Measurements from ENCODE around the gene GHDC. TPM values are rescaled to one million over a fixed set of nuclear protein-coding genes. Genes with fewer than 3 reads are reported as not detected.
"Not testable (repeated sequence)": the region's sequence is repeated elsewhere in the genome, so short reads cannot be mapped to it uniquely, and the experiment has no call there.

GHDC gene
- total RNA-seq, 3 donors from 2014 or later: 21.9 to 22.2 (median 22.0) TPM

DNA sequence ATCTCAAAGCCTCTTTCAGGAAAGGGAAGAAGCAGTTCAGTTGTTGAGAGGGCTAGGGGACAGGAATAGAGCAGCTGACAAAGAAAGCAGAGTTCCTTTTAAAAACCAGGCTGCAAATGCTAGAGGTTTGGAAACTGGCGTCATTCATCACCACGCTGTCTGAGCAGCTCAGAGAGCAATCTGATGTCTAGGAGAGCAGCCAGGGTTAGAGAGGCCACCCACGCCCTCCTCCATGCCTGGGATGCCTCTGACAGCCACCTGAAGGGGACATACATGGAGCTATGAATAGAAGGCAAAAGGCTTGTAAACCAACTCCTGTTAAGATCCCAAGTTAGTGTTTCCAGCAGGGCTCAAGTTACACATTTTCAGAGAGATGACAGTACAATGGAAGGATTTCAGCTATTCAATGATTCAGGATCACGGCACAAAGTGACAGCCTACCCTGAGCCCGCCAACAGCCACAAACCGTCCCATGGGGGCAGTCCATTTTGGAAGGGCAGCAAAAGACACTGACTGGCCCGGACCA lies 51.9 kb downstream of the GHDC start:
- TF ChIP-seq, protein P1, sequence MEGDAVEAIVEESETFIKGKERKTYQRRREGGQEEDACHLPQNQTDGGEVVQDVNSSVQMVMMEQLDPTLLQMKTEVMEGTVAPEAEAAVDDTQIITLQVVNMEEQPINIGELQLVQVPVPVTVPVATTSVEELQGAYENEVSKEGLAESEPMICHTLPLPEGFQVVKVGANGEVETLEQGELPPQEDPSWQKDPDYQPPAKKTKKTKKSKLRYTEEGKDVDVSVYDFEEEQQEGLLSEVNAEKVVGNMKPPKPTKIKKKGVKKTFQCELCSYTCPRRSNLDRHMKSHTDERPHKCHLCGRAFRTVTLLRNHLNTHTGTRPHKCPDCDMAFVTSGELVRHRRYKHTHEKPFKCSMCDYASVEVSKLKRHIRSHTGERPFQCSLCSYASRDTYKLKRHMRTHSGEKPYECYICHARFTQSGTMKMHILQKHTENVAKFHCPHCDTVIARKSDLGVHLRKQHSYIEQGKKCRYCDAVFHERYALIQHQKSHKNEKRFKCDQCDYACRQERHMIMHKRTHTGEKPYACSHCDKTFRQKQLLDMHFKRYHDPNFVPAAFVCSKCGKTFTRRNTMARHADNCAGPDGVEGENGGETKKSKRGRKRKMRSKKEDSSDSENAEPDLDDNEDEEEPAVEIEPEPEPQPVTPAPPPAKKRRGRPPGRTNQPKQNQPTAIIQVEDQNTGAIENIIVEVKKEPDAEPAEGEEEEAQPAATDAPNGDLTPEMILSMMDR (IDR thresholded peaks at IDR 0.05): no peak
- Histone ChIP-seq H3K4me3 (no peak overlapping the region), H3K36me3 (ENCODE audit: low read depth) (no peaks in the 10 kb centered on the region), H3K9me3 (no peaks in the 10 kb centered on the region), H3K4me1 (ENCODE audit: low read depth) (peaks cover 4% of the 10 kb centered on the region)
- DNase-seq (no peak), ATAC-seq (no peak)
- intact Hi-C loops (cut with DNase I, micrococcal nuclease): no loop called here

DNA sequence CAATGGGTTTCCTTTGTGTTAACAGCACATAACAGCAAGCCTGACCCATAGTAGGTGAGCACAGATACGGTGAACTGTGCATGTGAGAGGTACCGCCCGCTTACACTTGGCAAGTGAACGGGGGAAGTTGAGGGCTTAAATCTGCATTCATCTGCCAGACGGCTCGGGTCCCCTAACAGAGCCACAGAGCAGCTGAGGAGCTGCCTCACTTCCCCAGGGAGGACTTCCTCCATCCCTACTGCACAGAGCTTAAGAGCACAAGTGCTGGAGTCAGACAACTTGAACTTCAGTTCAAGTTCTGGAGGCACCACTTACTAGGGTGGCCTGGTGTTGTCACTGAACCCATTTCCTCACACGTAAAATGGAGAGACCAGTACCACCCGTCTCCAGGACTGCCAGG lies 52.9 kb downstream of the GHDC start:
- Histone ChIP-seq H3K4me1 (ENCODE audit: low read depth) (peaks cover 13% of the 10 kb centered on the region), H3K9me3 (no peaks in the 10 kb centered on the region)

DNA sequence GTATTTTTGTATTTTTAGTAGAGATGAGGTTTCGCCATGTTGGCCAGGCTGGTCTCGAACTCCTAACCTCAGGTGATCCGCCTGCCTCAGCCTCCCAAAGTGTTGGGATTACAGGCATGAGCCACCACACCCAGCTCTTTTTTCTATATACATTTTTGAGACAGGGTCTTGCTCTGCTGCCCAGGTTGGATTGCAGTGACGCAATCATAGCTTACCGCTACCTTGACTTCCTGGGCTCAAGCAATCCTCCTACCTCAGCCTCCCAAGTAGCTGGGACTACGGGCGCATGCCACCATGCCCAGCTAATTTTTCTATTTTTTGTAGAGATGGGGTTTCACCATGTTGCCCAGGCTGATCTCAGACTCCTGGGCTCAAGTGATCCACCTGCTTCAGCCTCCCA lies 53.6 kb downstream of the GHDC start:
- H3K4me3 ChIP-seq; DNase-seq; H3K36me3 ChIP-seq (ENCODE audit: low read depth); ATAC-seq; H3K9me3 ChIP-seq; intact Hi-C loops (cut with DNase I, micrococcal nuclease): not testable (repeated sequence)
- peaks cover 19% of the 10 kb centered on the region for H3K4me1 ChIP-seq (ENCODE audit: low read depth)

More for the DNA sequence above, 52.9 kb downstream of the GHDC start:
- no peaks in the 10 kb centered on the region for H3K36me3 ChIP-seq (ENCODE audit: low read depth)
- no peak for ATAC-seq
- intact Hi-C loops (cut with DNase I, micrococcal nuclease): no loop called here
- no peak for DNase-seq
- no peak overlapping the region for H3K4me3 ChIP-seq
- TF ChIP-seq, protein P1 (IDR thresholded peaks at IDR 0.05): no peak

Other genes starting within 250 kb of the GHDC start
- gene CNP, start 227.7 kb downstream of the GHDC start, total RNA-seq: 10 to 100 TPM; 44.1 to 88.0 (median 51.6) TPM
- 100 to 1,000 TPM in 1 of 3 donors, 10 to 100 TPM in 2; 80.6 to 108 (median 86.7) TPM for gene DNAJC7, start 177.1 kb downstream of the GHDC start, total RNA-seq
- 10 to 100 TPM; 29.5 to 34.9 (median 31.1) TPM for gene NKIRAS2, start 174.4 kb downstream of the GHDC start, total RNA-seq
- gene C17orf113, start 143.9 kb downstream of the GHDC start, total RNA-seq: 1 to 10 TPM; 1.2 to 3.8 (median 2.0) TPM
- under 1 TPM; 0.41 to 0.96 (median 0.58) TPM for gene ZNF385C, start 96.0 kb downstream of the GHDC start, total RNA-seq
- 10 to 100 TPM; 11.7 to 18.0 (median 14.0) TPM for gene DHX58, start 81.8 kb downstream of the GHDC start, total RNA-seq
- 10 to 100 TPM; 21.6 to 47.8 (median 31.4) TPM for gene KAT2A, start 73.1 kb downstream of the GHDC start, total RNA-seq
- under 1 TPM in 1 of 3 donors, not detected in 2; 0.28 TPM for gene HSPB9, start 71.7 kb downstream of the GHDC start, total RNA-seq
- 100 to 1,000 TPM; 133 to 161 (median 160) TPM for gene RAB5C, start 39.5 kb downstream of the GHDC start, total RNA-seq
- gene KCNH4, start 13.4 kb downstream of the GHDC start, total RNA-seq: under 1 TPM in 2 of 3 donors, not detected in 1; 0.06 to 0.10 TPM
- not detected for gene HCRT, start 9.0 kb downstream of the GHDC start, total RNA-seq
- gene STAT5B, start 81.9 kb upstream of the GHDC start, total RNA-seq: 10 to 100 TPM; 30.1 to 93.0 (median 32.2) TPM
- 10 to 100 TPM; 26.4 to 53.7 (median 29.7) TPM for gene STAT5A, start 94.0 kb upstream of the GHDC start, total RNA-seq
- 100 to 1,000 TPM; 158 to 230 (median 227) TPM for gene STAT3, start 193.9 kb upstream of the GHDC start, total RNA-seq
- 100 to 1,000 TPM in 1 of 3 donors, 10 to 100 TPM in 2; 19.3 to 246 (median 52.4) TPM for gene CAVIN1, start 228.8 kb upstream of the GHDC start, total RNA-seq